Stimulated activated CD4-positive, alpha-beta T cell treated with anti-CD3 and anti-CD28 coated beads, Interleukin-2, amount 100 ng/mL, for 24 hours (primary cell): ENCODE measurements around the gene NEDD9.

Source experiments
- DNase-seq, 2 donors: peaks; one replicate each; pipeline ENCODE4 v3.0.0-alpha.2; 2020

NEDD9 gene

DNA sequence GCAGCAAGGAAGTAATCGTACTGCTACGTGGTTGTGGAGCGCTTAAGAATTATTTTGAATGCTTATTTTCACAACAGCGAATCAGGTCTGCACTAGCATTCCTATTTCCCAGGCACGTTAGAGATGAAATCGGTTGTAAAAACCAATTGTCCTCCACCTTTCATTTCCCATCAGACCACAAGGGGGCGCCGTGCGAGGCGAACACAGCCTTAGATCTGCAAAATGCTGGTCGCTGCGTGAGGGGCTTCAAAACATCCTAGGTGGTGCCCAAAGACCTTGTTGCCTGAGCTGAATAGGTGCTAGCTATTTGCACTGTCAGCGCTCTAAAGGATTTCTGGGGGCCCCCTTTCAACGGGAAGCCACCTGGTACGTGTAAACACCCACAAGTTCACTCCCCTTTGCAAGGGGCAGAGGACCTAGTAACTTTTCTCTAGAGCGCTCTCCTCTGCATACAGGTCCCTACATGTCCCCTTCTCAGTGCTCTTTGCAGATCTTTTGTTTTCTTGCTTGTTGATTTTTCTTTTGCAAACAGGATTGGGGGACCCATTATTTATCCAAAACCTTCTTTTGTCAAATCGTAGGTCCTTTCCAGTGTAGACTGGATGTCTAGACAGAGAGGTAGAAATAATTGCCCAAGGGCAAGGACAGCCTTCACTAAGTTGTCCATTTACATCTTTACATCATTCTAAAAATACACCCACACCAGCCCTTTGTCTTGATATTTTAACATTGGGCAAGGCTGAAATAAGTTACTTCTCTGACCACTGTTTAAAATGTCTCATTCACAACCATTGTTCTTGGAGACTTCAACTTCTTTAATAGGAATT is 59.8 kb downstream of the NEDD9 start:
- DNase-seq: peak; percentile 84

DNA sequence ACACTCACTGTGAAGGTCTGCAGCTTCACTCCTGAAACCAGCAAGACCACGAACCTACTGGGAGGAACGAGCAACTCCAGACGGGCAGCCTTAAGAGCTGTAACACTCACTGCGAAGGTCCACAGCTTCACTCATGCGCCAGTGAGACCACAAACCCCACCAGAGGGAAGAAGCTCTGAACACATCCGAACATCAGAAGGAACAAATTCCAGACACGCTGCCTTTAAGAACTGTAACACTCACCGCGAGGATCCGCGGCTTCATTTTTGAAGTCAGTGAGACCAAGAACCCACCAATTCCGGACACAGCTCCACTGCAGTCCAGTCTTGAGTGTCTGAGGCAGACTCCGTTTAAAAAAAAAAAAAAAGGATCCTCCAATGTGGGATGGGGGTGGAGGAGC is 60.5 kb downstream of the NEDD9 start:
- DNase-seq: no peak

DNA sequence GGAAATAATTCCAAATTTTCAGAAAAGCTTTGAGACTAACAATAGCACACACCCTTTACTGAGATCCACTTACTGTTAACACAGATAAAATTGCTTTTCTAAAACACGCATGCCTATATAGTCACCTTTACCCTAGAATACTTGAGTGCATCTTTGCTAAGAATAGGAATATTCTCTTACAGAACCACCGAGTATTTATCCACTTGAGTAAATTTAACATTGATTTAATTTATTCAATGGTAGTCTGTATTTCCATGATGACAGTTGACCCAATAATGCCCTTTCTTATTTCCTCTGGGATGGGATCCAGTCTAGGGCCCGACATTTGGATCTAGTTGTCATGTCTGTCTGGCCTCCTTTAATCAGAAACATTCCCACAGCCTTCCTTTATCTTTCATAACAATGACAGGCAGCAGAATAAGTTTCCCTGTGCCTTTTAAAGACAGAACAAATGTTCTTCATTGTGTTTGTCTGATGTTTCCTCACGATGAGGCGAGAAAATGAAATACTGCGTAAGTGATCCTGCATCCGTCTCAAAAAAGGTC is 64.3 kb downstream of the NEDD9 start:
- DNase-seq: no peak

DNA sequence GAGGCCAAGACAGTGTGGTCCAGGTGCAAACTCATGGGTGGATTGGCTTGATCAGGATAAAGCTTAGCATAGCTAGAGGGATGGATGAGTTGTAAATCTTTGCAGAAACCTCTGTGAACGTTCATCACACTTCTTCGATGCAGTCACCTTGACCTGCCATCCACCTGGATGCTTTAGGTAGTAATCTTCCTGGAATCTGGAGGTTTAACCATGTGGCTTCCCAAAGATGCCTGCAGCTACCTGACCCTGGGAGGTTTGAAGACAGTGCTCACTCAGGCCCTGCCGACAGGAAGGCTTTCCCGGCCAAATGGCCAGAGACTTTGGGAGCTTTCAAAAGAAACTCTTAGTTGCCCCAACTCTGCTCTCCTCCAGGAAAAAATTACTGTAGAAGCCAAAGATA is 65.5 kb downstream of the NEDD9 start:
- DNase-seq: no peak

DNA sequence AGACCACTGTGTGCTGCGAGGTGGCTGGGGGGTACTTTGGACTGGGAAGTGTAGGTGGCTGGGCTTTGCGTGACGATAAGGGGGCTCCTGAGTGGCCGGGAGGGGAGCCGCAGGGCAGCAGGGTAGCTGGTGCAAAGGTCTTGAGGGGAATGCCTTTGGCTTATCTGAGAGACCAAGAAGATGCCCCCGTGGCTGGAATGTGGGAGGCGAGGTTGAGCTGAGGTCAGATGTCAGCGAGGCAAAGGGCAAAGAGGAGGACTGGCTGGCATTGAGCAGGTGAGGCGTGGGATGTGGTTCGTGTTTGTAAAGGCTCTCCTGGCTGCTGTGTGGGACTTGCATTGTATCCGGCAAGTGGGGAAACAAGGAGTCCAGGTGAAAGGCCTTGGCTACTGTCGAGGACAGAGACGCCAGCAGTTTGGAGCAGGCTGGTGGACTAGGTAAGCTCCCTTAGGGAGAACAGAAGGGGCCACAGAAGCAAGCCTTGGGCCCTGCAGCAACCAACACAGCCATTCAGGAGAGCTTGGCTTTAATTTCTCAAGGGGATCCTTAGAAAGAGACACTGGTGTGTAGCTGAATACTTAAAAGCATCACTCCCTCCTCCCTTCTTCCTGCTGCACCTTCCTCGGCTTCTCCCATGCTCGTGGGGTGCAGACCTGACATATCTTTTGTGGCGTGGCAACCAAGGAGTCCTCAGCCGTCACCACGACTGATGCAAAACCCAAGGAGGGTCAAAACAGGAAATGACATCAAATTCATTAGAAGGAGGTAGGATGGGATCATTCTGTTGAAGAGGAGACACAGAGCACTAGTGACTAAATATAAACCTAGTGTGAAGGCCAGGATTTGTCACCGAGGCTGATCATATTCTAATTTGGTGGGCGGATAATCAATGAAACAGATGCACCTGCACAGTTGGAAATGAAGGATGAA is 67.5 kb downstream of the NEDD9 start:
- no peak for DNase-seq

DNA sequence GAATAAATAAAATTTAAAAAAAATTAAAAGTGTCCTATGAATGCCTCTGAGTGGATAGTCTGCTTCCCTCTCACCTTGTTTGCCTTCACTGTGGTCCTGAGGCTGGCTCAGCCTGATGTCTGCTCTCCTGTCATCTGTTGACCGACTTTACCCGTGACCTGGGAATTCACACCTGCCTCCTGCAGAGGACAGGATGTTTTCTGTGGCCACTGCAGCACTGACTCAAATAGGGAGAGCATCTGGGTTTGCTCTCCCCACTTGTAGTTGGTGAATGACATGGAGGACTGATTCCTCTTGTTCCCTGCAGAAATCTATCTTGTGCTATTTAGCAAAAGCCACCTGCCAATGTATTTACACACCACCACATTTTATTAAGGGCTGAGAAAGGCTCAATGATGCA is 68.5 kb downstream of the NEDD9 start:
- no peak for DNase-seq

DNA sequence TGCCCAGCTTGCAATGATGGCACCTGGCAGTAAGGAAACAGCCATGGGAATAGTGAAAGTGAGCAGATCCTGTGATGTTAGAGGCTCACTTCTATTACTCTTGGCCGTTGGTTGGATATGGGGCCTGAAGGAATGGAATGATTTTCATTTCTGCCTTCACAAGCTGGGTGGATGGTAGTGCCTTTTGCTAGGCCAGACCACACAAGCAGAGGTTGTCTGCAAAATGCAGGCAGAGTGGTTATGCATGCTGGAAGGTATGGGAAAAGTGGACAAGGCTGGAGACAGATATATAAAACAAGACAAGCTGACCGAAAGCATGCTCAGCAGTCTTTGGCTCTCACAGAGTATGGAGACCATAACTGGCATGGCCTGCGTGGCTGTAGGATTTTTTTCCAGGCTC is 70.2 kb downstream of the NEDD9 start:
- no peak for DNase-seq

DNA sequence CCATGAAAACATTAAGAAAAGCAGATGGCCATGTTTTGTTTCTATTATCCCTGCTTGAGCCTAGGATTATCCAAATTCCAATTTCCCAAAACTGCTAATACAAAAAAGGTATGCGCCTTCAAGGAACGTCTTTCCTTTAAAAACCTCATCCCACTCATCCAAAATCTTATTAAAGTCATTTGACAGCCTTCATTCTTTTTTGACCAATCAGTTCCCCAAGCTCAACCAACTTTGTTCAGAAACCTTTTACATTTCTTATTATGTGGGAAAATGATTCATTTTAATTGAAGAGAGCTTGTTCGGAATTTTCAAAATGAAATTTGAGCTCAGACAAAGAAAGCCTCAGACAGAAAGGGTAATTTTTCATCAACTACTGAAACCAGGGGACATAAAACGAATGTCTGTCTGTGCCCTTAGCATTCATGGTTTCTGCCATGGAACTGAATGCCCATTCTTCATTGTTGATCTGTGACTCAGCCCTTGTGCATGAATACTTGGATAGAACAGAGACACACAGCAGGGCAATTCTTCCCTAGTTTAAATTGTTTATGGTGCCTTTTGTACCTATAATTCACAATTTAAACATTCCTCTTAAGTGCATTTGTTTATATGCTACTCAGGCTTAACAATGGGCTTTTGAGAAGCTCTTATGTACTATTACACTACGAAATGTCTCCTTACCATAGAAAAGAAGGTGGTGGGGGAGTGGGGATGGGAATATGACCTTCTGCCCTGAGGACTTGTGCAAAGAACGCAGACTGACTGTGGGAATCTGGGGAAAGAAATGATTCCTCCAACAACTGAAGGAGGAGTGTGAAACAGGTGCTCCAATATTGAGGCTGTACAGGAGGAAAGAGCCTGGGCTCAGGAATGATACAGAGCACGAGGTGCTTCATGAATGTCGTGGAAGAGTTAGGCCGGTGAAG is 71.2 kb downstream of the NEDD9 start:
- no peak for DNase-seq

DNA sequence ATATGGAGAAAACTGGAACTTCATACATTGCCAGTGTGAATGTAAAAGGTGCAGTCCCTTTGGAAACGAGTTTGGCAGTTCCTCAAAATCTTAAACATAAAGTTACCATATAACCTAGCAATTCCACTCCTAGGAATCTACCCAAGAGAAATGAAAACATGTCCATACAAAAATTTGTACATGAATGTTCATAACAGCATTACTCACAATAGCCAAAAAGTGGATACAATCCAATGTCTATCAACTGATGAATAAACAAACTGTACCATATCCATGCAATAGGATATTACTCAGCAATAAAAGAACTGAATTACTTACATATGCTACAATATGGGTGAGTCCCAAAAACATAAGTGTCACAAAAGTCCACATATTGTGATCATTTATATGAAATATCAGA is 72.3 kb downstream of the NEDD9 start:
- DNase-seq: no peak

DNA sequence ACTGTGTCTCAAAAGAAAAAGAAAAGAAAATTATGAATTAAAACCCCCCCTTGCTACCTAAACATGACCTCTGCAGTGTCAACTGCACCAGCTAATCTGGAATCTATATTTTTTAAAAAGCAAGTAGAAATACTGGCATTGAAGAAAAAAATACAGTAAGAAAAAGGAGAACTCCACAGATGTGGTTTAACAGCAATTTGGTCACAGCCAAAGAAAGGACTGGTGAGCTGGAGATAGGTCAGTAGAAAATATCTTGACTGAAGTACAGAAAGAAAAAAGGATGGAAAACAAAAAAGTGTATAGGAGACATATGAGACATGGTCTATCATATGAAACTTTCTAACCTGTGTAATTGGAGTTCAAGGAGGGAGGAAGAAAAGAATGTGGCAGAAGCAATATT is 76.9 kb downstream of the NEDD9 start:
- no peak for DNase-seq

DNA sequence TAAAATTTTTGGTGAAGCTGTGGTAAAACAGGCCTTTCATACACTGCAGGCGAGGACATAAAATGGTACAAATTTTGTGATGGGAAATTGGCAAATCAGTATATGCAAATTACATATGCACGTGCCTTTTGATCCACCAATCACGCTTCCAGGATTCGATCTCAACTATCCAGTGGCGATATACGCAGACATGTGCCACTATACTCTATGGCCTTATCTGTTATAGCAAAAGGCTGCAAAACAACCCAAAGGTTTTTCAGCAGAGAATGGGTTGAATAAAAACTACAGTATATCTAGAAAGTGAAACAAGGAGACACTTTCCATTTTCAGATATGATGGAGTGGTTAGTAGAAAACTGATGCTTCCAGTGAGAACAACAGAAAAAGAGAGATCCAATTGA is 79.0 kb downstream of the NEDD9 start:
- no peak for DNase-seq

DNA sequence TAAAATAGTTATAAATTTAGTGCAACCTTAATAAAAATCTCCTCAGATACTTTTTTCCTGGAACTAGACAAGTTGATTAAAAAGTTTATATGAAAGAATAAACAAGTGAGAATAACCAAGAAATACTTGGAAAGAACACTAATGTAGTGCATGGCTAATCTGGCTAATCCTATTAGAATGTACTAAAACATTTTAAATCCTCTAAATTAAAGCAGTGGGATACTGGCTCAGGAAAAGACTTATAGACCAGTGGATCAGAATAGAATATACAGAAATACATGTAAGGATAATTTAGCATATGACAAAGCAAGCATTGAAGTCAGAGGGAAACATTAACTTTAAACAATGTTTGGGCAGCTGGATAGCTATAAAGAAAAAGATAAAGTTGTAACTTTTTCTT is 79.9 kb downstream of the NEDD9 start:
- DNase-seq: no peak

DNA sequence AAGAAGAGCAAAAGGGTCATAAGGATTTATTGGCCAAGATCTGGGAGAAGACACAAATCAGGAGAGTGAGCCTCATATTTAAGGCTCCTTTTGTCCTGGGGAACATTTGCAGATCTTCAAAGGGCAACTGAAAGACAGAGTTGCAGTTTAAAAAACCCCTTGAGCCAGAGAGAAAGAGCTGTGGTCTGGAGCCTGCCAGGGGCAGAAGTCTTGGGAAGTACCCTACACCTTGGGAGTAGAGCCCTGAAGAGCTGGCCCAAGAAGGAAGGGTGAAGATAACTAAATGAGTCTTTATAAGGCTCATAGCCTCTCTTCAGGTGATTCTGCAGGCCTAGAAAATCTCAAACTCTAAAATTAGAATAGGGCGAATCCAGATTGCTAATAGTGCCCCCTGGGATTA is 81.0 kb downstream of the NEDD9 start:
- no peak for DNase-seq

DNA sequence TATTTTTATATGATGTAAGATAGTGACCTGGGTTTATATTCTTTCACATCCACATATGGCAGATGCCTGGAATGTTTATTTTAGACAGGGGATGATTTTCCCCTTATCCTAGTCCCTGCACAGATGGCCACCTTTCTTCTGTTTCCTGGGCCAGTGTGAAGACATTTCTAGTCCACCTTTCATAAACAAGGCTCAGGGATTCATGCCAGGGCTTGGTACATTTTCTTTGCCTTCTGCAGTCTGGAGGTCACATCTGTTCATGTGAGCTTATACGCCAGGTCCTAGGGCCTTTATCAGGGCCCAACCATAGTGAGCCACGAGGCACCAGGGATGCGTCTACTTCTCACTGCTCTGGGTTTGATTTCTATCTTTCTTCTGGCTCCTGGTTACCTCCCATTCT is 82.9 kb downstream of the NEDD9 start:
- no peak for DNase-seq

DNA sequence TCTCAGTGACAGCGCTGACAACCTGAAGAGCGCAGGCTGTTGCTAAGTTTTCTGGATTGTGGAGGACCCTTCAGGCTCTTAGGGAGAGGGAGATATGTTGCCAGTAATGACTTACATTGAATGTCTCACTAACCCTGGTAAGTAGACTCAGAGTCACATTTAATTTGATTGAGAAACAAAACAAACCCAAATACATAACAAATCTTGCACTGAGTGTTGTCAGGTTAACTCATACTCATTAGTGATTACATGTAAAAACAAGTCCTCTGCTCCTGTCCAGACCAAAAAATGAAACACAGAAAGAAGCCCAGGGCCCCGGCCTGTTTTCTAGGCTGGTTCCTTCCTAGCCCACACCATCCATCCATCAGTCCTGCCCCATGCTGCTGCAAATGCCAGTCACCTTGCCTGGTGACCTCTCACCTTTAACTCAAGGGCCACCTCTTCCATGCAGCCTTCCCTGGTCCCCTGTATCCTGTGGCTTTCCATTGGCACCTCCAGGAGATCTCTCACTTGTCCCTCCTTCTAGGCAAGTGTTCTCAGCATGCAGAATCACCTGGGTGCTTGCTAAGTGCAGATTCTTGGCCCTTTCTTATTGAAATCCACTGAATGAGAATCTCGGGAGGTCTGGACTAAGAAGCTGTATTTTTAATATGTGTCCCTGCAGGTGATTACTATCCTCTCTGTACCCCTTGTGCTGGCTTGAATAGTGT is 86.2 kb downstream of the NEDD9 start:
- DNase-seq: no peak

DNA sequence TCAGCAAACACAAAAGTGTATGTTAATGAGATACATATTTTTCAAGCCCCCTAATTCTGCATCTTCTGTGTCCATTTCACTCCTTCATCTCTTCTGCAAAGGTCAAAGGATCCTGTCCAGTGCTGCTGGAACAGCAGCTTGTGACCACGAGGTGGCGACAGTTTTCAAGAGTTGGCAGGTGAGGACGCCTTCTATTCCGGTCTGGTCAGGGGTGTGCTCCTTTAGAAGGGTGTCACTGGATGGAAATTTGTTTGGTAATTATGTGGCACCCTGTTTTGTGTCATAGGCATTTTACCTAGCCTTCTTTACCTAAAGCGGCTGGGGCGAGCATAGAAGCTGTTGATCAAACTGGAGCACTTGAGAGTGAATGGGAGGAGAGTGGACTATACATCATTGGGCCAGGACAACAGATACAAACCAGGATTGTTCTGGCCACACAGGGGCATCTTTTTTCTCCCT is 88.0 kb downstream of the NEDD9 start:
- peak; percentile 80 to 81 for DNase-seq

DNA sequence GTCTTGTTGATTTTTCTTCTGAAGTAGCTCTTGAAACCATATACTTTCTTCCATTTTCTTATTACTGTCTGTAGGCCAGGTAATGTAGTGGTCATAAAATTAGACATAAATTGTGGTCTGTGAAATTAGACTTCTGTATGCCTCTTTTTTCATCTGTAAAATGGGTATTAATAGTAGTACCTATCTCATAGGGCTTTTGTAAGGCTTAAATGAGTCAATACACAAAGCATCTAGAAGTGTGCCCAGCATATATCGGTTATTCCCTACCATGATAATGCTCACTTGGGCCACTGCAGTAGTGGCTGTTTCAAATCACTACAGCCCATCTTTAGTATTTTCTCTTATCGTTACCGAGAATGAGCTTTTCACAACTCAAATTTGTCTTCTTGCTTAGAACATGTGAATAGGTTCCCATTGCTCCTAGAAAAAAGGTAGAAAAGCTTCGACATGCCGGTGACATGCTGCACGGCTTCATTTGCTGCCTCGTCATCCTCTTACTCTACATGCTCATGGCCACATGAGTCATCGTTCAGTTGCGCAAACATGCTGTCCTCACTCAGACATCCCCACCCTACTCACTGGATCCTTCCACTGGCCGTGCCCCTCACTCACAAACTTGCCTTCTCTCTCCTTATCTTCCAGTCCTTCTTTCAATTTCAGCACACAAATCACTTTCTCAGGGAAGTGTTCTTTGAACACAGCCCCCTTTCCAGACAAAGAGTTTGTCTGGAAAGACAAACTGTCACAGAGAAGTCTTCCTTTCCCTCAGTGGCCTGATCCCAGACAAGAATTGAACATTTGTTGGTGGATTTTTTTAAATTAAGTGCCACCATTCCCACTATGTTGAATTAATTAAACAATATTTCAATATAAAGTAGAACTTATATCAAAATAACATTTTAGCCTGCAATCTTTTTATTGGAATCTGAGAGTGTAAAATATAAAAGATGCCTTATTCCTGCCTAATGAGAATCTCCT is 88.8 kb downstream of the NEDD9 start:
- peak in 1 of 2 donors; percentile 9 for DNase-seq

DNA sequence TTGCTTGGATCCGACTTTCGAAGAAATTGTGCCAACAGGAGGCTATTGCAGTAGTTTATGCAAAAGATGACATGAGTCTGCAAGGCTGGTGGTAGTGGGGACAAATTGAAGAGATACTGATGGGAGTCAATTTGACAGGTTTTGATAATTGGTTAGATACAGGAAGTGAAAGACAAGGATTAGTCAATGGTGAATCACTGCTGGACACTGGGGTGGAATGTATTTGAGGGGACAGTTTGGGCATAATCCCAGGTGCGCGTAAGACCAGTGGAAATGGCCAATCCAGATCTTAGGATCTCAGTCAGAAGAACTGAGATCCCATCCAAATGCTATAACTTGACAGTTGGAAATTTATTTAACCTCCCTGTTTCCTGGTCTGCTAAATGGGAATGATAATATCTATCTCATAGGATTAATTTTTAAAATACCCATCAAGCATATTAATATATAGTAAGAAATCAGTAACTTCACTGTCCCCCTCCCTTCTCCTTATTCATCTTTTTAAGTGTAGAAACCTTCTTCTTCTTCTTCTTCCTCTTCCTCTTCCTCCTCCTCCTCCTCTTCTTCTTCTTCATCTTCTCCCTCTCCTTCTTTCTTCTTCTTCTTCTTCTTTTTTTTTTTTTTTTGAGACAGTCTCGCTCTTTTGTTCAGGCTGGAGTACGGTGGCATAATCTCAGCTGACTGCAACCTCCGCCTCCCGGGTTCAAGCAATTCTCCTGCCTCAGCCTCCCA is 90.0 kb downstream of the NEDD9 start:
- DNase-seq: no peak

DNA sequence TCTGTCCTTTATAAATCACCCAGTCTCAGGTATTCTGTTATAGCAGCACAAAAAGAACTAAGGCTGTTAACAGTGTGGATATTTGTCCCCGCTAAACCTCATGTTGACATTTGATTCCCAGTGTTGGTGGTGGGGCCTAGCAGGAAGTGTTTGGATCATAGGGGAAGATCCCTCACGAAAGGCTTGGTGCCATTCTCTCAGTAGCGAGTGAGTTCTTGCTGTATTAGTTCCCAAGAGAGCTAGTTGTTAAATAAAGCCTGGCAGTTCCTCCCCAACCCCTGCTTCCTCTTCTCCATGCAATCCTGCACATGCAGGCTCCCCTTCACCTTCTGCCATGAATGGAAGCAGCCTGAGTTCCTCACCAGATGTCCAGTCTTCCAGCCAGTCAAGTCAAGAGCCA is 91.2 kb downstream of the NEDD9 start:
- DNase-seq: no peak

DNA sequence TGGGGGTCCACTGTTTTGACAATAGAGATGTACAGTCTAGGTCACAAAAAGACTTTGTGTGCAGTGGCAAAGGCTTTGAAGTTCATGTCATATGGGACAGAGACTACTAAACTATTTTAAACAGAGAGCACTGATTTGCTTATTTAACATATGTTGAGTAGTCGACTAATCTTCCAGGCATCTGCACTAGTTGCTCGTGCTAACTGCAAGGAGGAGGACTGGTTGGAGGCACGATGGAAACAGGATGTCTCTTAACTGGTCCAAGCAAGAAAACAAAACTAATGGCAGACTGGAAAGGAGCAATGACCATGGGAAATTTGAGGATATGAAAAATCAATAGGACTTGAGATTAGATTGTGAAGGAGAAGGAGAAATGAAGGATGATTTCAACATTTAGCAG is 92.4 kb downstream of the NEDD9 start:
- no peak for DNase-seq
